NCI-H2227 treated with DMSO at 0.1 percent for 48 hours (cell line): ENCODE measurements around the gene CPT1B.

Experiments
- DNase-seq: peaks from one replicate; lab custom pipeline; 2025; lab: John Stamatoyannopoulos, UW

CPT1B gene

DNA sequence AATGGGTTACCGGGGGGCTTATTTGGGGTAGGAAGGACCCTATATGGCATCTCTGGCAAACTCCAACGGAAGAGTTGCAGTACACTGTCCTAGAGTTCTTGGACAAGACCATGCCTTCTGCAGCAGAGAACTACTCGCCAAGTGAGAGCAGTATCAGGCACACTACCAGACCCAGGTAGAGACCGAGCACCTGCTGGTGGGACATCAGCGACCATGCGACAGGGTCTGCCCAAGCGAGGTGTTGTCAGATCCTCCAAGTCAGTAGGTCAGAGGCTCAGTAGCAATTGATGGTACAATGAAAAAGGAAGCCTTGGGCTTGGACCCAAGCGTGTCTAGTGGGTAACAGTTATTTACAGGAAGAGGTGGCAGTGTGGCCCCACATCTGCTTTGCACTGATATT lies 7.6 kb upstream of the CPT1B start:
- DNase-seq, result no peak

- no peak for DNase-seq
Measured at GRCh38 chr22:50585238-50585637, 7.0 kb upstream of the CPT1B start.

DNA sequence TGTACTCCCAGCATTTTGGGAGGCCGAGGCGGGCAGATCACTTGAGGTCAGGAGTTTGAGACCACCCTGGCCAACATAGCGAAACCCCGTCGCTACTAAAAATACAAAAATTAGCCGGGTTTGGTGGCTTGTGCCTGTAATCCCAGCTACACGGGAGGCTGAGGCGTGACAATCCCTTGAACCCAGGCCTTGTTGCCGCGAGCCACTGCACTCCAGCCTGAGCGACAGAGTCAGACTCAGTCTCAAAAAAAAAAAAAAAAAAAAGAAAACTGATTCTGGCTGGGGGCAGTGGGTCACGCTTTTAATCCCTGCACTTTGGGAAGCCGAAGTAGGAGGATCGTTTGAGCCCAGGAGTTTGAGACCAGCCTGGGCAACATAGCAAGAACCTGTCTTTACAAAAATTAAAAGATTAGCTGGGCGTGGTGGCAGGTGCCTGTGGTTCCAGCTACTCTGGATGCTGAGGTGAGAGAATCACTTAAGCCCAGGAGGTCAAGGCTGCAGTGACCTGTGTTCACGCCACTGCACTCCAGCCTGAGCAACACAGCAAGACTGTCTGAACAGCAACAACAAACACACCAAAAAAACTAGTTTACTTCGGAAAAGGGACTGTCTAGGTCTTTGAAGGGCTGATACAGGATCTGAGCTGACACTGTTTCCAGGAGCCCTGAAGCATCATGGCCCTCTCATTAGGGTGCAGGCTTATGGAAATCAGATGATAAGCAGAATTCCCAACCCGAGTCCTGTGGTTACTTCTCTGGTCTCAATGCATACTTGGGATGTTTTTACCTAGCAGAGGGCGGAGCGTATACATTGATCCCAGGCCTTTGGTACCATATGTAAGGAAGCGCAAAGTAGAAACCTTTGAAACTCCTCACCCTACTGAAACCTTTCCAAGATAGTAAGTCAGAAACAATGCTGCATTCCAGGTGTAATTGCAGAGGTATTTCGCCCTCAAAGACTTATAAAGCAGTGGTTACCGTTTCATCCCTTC lies 6.2 kb upstream of the CPT1B start:
- no peak for DNase-seq

DNA sequence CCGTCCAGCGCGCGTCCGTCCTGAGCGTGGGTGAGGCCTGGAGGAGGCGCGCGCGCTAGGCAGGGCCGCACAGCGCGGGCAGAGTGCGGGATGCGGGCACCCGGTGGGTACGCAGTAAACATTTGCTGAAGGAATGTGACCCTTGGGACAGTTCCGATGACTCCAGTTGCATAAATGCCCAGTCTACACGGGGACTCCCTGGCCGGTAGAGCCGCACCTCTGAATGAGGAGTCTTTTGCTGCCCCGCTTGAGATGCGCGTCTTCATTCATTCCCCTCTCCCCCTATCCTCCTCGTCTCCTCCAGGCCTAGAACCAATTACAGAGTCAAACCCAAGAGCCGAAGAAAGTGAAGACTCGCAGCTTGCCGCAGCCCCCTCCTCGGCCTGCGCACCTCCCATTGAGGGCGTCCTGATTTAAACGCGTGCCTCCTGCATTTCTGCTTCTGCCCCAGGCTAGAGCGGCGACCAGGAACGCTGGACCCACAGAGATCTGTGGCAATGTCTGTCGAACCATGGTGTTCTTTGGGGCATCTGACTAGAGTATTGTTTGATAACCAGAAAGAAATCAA lies 5.2 kb upstream of the CPT1B start:
- DNase-seq, result no peak

- peak; percentile 94 for DNase-seq
Measured at GRCh38 chr22:50582493-50583293, 4.5 kb upstream of the CPT1B start, which contains the start of gene CHKB. Gene CHKB (minus strand): TSS chr22:50582849. CDS start chr22:50582781, 68 bp downstream.

DNA sequence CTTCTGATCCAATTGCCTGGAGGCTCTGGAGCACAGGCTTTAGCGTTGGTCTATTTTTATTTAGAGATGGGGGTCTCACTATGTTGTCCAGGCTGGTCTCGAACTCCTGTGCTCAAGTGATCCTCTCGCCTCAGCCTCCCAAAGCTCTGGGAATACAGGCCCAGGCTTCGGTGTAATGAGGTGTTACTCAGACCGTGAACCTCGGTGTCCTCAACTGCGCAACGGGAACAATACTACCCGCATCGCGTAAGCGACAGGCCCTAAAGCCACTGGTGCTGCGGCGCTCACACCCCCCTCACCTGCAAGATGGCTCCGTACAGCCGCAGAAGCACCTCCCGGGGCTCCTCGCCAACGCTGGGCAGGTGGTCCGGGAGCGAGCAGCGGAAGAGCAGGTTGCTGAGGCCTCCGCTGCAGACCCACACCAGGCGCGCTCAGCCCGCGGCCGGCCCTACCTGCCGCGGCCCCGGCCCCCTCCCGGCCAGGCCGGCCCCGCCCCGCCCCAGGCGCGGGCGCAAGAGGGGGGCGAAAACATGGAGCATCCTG lies 3.8 kb upstream of the CPT1B start:
- DNase-seq, result no peak

GRCh38 chr22:50581031-50581949 lies 3.1 kb upstream of the CPT1B start:
- DNase-seq, result no peak

DNA sequence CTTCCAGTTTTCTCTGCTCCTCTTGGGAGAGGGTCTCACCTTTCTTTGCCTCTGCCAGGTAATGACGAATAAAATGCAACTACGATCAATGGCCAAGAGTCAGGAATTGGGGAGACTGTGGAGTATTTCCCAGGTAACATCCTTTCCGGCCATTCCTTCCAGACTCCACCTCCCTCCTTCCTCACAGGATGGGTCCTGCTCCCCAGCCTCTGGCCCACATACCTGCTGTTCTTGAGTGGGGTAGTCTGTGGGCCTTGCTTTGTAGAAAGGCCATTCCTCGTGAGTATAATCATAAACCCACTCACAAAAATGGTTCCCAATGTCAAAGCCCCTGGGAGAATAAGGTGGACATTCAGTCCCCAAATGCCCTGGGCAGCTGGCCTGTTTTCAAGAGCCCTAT lies 1.5 kb upstream of the CPT1B start:
- no peak for DNase-seq

GRCh38 chr22:50578776-50579310 lies 616 bp upstream of the CPT1B start:
- DNase-seq, result no peak

GRCh38 chr22:50577697-50577986 lies 585 bp downstream of the CPT1B start:
- DNase-seq, result no peak

GRCh38 chr22:50576806-50577696 lies 1.2 kb downstream of the CPT1B start:
- DNase-seq, result no peak

- no peak for DNase-seq
Measured at GRCh38 chr22:50576070-50576469, 2.2 kb downstream of the CPT1B start.

DNA sequence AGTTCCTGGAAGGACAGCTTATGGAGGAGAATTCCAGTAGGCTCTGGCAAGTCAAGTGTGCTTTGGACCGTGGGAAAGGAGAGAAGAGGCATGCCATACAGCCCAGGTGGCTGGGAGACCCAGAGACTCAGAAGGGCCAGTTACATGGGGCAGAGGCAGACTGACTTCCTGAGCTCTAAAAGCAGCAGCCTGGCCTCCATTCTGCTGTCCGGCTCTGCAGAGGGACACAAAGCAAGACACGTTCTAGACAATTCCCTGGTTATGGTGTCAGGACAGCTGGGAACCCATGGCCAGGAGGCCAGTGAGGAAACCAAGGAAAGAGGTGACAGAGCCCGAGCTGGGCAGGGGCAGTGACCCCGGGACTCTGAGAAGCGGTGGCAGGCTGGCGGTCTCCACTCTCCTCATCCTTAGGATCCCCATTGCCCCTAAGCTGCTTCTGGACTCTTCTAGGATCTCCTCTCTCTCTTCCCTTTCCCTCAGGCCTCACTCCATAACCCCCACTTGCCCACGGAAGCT lies 2.7 kb downstream of the CPT1B start:
- no peak for DNase-seq

- DNase-seq, result no peak
Measured at GRCh38 chr22:50574383-50574755, 3.9 kb downstream of the CPT1B start.

GRCh38 chr22:50573491-50574382 lies 4.5 kb downstream of the CPT1B start:
- DNase-seq, result no peak

GRCh38 chr22:50572965-50573364 lies 5.3 kb downstream of the CPT1B start:
- DNase-seq, result no peak

GRCh38 chr22:50571264-50572175 lies 6.7 kb downstream of the CPT1B start:
- no peak for DNase-seq

GRCh38 chr22:50570861-50571260 lies 7.4 kb downstream of the CPT1B start:
- no peak for DNase-seq
